Left renal cortex interstitium (tissue), 4 donors: ENCODE measurements around the gene FTCD. TPM values are rescaled to one million over a fixed set of nuclear protein-coding genes. Genes with fewer than 3 reads are reported as not detected.
A peak's percentile ranks its signal among the peaks of the same experiment; 100 is the strongest.
"Not testable (repeated sequence)": the region's sequence is repeated elsewhere in the genome, so short reads cannot be mapped to it uniquely, and the experiment has no call there.

Experiments used
- DNase-seq, 4 donors: peaks; one replicate each; pipeline ENCODE4 v3.0.0-alpha.2; 2013; ENCODE audit warnings: low read depth in 4 of 4, low spot score in 2 of 4, missing footprints in 1 of 4
- polyA plus RNA-seq, 4 donors: library from polyadenylated mRNA; unstranded; fragments of 120-200 nt; gene quantifications; one replicate each; pipeline ENCODE4 v1.2.1, GENCODE V29; 2013; ENCODE audit not compliant: insufficient read length in 4 of 4

Gene FTCD
- polyA plus RNA-seq, 4 donors = 21.5 to 51.7 (median 31.4) TPM

GRCh38 chr21:46189213-46189958 is 34.0 kb upstream of the FTCD start:
- DNase-seq = no peak

- DNase-seq = no peak
These were observed 33.1 kb upstream of the FTCD start for GRCh38 chr21:46188226-46189212.

DNA sequence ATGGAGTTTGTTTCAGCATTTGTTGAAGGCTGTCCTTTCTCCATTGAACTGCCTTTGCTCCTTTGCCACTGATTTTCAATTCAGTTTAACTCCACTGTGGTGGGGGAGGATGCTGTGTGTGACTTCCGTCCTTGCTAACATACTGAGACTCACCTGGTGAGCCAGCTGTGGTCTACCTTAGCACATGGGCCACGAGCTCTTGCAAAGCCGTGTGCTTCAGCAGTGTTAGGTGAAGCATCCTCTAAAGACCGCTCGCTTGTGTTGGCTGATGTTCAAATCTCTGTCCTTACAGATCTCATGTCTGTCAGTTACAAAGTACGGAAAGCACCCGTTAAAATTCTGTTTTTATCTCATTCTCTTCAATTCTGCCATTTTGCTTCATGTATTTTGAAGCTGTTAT is 32.4 kb upstream of the FTCD start:
- no peak for DNase-seq

DNA sequence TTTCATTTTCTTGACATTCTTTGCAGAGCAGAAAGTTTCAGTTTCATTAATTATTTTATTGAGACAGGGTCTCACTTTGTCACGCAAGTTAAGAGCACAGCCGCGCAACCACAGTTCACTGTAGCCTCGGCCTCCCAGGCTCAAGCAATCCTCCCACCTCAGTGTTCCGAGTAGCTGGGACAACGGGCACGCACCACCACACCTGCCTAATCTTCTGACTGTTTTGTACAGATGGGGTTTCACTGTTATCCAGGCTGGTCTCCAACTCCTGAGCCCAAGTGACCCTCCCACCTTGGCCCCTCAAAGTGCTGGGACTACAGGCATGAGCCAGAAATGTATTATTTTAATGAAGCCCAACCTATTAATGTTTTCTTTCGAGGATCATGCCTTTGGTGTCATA is 31.9 kb upstream of the FTCD start:
- no peak for DNase-seq

- DNase-seq = no peak
These were observed 30.3 kb upstream of the FTCD start for GRCh38 chr21:46185716-46186115.

- peak in 3 of 4 donors; percentile 77 to 89 (median 85) for DNase-seq
These were observed 29.5 kb upstream of the FTCD start for GRCh38 chr21:46184625-46185555.

GRCh38 chr21:46183910-46184624 is 28.7 kb upstream of the FTCD start, which contains the start of gene SPATC1L:
SPATC1L (minus strand) TSS chr21:46184459; CDS start chr21:46182816, 1,643 bp downstream.
- peak in 3 of 4 donors; percentile 74 to 89 (median 82) for DNase-seq

DNA sequence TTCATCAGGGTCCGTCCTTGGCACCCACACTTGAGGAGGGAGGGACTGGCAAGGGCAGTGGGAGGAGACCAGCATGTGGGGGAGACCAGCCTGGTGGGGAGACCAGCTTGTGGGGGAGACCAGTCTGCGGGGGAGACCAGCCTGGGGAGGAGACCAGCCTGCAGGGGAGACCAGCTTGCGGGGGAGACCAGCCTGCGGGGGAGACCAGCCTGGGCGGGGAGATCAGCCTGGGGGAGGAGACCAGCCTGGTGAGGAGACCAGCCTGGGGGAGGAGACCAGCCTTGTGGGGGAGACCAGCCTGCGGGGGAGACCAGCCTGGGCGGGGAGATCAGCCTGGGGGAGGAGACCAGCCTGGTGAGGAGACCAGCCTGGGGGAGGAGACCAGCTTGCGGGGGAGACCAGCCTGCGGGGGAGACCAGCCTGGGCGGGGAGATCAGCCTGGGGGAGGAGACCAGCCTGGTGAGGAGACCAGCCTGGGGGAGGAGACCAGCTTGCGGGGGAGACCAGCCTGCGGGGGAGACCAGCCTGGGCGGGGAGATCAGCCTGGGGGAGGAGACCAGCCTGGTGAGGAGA is 28.0 kb upstream of the FTCD start:
- DNase-seq = not testable (repeated sequence)

- DNase-seq = no peak
These were observed 27.4 kb upstream of the FTCD start for GRCh38 chr21:46182548-46183336.

DNA sequence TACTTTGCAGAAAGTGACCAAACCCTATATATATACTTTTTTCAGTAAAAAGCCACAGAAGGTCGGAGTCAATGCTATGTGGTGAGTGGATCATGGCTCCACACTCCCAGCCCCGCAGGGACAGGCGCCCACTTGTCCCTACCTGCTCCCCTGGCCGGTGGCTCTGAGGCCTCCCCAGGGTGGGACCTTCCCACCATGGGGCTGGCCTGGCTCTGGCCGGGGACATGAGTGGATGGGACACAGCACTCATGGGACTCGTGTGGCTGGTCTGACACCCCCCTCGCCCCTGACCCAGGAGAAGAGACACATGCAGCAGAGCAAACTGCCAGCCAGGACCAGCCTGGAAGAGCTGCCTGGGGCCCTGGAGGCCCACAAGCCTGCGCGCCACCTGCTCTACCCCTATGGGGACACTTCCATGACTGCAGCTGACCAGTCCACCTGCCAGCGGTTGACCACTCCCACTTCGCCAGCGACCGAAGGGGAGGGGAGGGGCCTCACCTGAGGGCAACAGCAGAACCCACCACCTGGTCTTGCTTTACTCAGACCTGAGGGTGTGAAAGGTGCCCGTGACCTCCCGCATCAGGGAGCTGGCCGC is 26.7 kb upstream of the FTCD start:
- DNase-seq = no peak

DNA sequence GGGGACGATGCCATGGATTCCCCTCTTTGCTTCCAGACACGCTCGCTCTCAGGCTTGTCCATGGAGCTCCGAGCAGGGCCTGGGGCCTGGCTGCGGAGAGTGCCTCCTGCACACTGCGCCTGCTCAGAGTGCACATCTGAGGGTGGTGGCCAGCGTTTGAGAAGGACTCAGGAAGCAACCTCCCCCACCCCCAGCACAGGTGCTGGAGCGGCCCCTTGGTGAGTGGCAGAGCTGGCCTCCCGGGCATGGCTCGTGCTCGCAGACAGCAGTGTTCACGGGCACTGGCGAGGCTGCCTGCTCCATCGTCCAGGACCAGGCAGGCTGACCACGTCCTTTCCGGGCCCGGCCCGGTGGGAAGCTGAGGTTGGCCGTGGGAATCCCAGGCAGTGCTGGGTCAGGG is 26.1 kb upstream of the FTCD start:
- DNase-seq = no peak

DNA sequence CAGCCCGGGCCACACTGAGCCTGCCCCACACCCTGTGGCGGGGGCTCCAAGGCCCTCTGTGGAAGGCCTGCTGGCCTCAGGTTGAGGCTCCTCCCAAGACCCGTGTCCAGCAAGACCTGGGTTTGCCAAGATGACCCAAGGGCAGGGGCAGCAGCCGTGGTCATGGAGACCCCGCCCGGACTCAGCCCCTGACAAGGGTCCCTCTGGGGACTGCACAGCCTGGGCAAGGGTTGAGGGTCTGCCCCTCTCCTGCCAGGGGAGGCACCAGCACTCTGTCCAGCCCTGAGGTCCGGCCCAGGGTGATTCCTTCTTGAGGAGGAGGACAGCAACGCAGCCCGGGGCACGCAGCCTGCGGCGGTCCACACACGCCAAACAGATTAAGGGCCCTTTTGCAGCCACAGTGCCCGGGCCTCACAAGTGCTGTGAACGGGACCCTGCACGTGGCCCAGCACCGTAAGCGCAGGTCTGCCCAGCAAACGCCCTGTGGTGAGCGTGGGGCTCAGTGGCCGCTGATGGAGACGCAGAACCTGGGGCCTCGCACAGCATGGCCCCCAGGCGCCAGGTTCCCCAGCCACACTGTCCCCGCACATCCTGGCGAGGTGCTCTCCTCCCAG is 25.5 kb upstream of the FTCD start:
- DNase-seq = no peak

- no peak for DNase-seq
These were observed 24.8 kb upstream of the FTCD start for GRCh38 chr21:46180079-46180722.

DNA sequence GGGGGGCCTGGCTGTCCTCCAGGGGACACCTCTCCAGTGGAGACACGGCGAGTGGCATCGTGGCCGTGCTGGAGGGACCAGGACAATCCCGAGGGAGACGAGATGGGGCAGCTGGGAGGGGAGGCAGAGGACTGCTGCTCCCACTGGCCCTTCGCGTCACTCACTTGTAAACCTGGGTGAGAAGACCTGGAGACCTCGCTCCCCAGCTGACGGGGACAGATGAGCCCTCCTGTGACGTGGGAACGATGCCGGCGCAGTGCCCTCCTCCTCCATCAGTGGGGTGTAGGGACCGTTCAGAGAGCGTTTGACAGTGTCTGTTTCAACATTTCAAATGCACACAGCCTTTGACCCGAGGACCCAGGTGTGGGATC is 24.3 kb upstream of the FTCD start:
- no peak for DNase-seq

DNA sequence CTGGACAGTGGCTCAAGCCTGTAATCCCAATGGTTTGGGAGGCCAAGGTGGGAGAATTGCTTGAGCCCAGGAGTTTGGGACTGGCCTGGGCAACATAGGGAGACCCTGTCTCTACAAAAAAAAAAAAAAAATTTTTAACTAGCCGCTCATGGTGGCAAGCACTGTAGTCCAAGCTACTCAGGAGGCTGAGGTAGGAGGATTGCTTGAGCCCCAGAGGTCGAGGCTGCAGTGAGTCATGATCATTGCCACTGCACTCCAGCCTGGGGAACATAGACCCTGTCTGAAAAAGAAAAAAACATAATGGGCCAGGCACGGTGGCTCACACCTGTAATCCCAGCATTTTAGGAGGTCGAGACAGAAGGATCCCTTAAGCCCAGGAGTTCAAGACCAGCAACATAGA is 23.6 kb upstream of the FTCD start:
- no peak for DNase-seq

DNA sequence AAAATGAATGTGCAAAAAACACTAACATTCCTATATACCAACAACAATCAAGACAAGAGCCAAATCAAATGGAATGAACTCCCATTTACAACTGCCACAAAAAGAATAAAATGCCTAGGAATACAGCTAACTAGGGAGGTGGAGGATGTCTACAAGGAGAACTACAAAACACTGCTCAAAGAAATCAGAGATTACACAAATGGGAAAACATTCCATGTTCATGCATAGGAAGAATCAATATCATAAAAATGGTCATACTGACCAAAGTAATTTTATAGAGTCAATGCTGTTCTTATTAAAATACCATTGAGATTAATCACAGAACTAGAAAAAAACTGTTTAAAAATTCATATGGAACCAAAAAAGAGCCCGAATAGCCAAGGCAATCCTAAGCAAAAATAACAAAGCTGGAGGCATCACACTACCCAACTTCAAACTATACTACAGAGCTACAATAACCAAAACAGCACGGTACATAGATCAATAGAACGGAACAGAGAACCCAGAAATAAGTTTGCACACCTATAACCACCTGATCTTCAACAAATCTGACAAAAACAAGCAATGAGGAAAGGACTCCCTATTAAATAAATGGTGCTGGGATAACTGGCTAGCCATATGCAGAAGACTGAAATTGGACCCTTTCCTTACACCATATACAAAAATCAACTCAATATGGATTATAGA is 21.2 kb upstream of the FTCD start:
- not testable (repeated sequence) for DNase-seq

GRCh38 chr21:46173573-46173972 is 18.2 kb upstream of the FTCD start:
- no peak for DNase-seq
